Neuron (in vitro differentiated cells): ENCODE data around the gene FCHSD2.
A peak's percentile ranks its signal among the peaks of the same experiment; 100 is the strongest.

Source experiments
- H2AFZ ChIP-seq: one replicate; pipeline ENCODE4 v1.6.1; 2013; ENCODE audit warnings: low read depth, mild to moderate bottlenecking, inconsistent platforms, low read length, moderate library complexity
- H3K27me3 ChIP-seq: one replicate; pipeline ENCODE4 v1.6.1; 2013; ENCODE audit warnings: low read length; ENCODE audit not compliant: insufficient read depth
- H3K36me3 ChIP-seq: one replicate; pipeline ENCODE4 v1.6.1; 2013; ENCODE audit warnings: low read length; ENCODE audit not compliant: insufficient read depth
- H3K4me1 ChIP-seq: one replicate; pipeline ENCODE4 v1.6.1; 2013; ENCODE audit warnings: low read length; ENCODE audit not compliant: insufficient read depth
- H3K4me3 ChIP-seq: 2 replicates; pipeline ENCODE4 v1.5.1; 2013; ENCODE audit warnings: mild to moderate bottlenecking, low read length, moderate library complexity
- H3K9me3 ChIP-seq: one replicate; pipeline ENCODE4 v1.6.1; 2013; ENCODE audit warnings: low read length

FCHSD2 gene

GRCh38 chr11:73152086-73152853, 10.2 kb upstream of the FCHSD2 start:
- Histone ChIP-seq H3K36me3 (no peaks in the 10 kb centered on the region), H3K9me3 (no peaks in the 10 kb centered on the region), H2AFZ (no peak overlapping the region), H3K4me3 (no peak overlapping the region), H3K27me3 (no peaks in the 10 kb centered on the region), H3K4me1 (no peaks in the 10 kb centered on the region)

DNA sequence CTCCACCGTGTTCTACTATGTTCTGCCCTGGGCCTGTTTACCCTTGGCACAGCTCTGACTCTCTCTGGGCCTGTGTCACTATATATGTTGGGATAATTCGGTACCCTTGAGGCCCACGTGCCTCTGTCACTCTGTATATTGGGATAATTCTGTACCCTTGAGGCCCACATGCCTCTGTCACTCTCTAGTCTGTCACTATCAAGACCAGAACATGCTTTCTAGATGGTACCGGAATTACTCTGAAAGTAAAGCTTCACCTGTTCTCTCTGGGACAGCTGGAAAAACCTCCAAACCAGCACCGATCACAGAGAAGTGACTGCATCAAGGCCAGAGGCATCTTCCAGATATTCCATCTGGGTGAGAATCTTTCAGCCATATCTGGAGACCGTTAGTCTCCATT, 9.3 kb upstream of the FCHSD2 start:
- Histone ChIP-seq H3K4me1 (no peaks in the 10 kb centered on the region), H3K9me3 (no peaks in the 10 kb centered on the region)

DNA sequence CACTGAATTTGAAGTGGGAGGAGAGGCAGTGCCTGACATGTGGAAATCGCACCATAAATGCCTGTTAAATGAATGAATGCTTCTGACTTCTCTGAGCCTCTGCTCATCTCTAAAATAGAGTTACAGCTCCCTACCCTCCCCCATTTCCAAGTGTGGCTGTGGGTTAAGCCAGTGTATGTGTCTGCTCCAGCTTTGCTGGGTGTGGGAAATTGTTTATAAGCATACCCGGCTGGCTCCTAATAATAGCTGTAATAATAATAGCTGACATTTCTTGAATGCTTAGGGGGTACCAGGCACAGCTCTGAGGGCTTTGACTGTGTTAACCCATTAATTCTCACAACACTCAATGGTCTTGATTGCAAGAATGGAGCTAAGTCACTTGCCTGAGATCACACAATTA, 7.0 kb upstream of the FCHSD2 start:
- no peaks in the 10 kb centered on the region for H3K27me3 ChIP-seq
- no peaks in the 10 kb centered on the region for H3K36me3 ChIP-seq
- no peak overlapping the region for H3K4me3 ChIP-seq
- H2AFZ ChIP-seq: no peak overlapping the region
- no peaks in the 10 kb centered on the region for H3K9me3 ChIP-seq
- H3K4me1 ChIP-seq: no peaks in the 10 kb centered on the region

More for the DNA sequence above, 9.3 kb upstream of the FCHSD2 start:
- Histone ChIP-seq H3K36me3 (no peaks in the 10 kb centered on the region), H3K4me3 (no peak overlapping the region), H2AFZ (no peak overlapping the region), H3K27me3 (no peaks in the 10 kb centered on the region)

DNA sequence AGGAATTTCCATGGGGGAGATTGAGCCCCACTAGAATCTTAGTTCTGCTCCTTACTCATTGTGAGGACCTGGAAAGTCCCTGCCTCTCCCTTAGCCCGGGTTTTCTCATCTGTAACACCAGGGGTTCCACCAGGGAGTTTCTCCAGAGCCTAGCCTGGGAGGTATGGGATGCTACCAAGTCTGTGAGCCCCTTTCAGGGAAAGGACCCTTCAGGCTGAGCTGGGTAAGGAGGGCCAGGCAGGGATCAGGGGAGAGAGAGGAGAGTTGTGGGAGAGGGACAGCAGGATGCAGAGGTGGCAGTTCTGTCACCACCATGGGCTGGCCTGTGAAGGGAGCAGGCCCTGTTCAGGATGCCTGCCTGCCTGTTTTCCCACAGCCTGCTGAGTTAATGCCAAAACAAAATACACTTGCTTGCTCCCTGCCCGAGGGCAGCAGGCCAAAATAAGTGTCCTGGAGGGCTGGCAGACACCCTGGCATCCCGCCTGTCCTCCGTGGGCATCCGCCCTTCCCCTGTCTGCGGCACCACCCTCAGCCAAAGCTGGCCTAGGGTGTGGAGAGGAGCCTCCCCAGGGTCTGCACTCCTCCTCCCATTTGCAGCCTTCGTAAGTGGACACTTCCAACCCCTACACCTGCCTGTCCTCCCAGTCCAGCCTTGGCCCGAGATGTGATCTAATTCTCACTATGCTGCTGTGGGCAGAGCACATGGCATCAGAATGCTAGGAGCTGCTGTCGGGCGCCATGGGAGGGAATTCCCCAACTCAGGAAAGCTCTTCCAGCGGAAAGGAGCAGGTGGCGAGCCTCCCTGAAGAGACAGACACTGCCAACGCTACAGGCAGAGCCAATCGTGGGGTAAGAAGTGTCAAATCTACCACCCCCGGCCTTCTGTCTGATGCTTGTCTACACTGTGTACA, 5.9 kb upstream of the FCHSD2 start:
- no peak overlapping the region for H3K4me3 ChIP-seq
- no peaks in the 10 kb centered on the region for H3K27me3 ChIP-seq
- H2AFZ ChIP-seq: no peak overlapping the region
- H3K9me3 ChIP-seq: no peaks in the 10 kb centered on the region
- H3K4me1 ChIP-seq: peaks cover 5% of the 10 kb centered on the region
- H3K36me3 ChIP-seq: no peaks in the 10 kb centered on the region

- Histone ChIP-seq H3K9me3 (no peaks in the 10 kb centered on the region), H3K4me3 (no peak overlapping the region), H2AFZ (no peak overlapping the region), H3K4me1 (peaks cover 7% of the 10 kb centered on the region), H3K27me3 (no peaks in the 10 kb centered on the region), H3K36me3 (no peaks in the 10 kb centered on the region)
These were observed 4.0 kb upstream of the FCHSD2 start for GRCh38 chr11:73145986-73146575.

DNA sequence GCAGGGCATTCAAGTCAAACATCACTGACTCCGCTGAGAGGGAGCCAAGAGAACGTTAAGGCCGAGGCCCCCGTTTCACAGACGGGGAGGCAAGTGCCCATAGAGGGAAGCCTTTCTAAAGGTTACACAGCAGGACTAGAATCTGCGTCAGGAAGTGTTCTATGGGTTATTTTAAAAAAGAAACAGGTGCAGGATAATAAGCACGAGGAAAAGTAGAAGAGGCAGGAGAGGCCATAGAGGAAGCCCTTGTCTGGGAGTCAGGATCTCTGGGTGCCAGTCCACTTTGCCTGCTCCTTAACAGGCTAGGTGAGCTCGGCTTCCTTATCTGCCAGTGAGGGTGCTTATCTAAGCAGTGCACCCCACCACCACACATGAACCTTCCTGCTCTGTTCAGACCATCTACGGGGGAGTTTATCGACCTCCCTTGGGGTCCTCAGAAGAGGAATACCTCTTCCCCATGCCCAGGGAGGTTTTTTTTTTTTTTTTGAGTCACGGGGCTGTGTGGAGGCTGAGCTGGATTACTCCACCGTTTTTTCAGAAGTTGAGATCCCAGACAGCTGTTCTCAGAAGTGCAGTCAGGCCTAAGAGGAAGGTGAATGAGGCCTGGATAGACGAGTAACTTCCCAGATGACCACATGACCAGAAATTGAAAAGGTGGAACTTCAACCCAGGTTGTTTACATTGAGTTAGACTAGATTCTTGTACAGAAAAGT, 1.2 kb upstream of the FCHSD2 start:
- Histone ChIP-seq H3K36me3 (peaks cover 5% of the 10 kb centered on the region), H3K4me1 (peaks cover 21% of the 10 kb centered on the region), H3K27me3 (no peaks in the 10 kb centered on the region), H3K4me3 (peak overlapping the region; percentile 93), H2AFZ (peak overlapping the region; percentile 70), H3K9me3 (no peaks in the 10 kb centered on the region)

DNA sequence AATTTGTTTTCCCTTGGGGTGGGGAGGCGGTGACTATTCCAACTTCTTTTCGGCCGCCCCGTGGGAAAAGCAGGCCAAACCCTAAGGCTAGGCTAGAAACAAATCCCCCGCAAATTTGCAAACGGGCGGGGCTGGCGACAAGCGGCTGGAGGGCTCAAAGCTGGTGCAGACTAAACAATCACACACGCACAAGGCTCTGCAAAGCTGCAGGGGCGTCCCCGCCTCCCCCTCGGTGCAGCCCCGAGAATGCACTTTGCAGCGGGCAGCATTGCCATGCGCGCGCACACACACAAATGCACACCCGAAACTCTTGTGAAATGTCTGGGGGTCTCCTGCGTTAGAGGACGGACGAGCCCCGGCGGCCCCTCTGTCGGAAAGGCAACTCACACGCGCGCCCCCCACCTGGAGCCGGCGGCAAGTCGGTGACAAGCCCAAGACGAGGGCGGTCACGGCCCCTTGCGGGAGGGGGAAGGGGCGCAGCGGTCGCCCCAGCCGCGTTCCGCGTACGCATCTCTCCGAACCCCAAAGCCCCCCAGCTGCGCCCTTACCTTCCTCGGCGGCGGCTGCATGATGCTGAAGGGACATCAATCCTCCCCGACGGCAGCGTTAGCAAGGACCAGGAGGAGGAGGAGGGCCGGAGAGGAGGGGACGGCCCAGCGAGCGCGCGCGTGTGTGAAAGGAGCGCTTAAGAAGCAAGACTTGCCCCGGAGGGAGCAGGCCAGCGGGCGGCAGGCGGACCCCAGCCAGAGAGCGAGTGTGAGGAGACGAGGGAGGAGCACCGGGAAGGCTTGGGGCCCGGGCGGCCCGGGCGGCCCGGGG, 600 bp downstream of the FCHSD2 start:
- H2AFZ ChIP-seq: peak overlapping the region; percentile 94
- no peaks in the 10 kb centered on the region for H3K9me3 ChIP-seq
- H3K4me3 ChIP-seq: peak overlapping the region; percentile 93
- peaks cover 18% of the 10 kb centered on the region for H3K36me3 ChIP-seq
- H3K27me3 ChIP-seq: no peaks in the 10 kb centered on the region
- H3K4me1 ChIP-seq: peaks cover 21% of the 10 kb centered on the region

- H2AFZ ChIP-seq: peak overlapping the region; percentile 94
- peaks cover 20% of the 10 kb centered on the region for H3K36me3 ChIP-seq
- H3K9me3 ChIP-seq: no peaks in the 10 kb centered on the region
- H3K4me1 ChIP-seq: peaks cover 21% of the 10 kb centered on the region
- H3K27me3 ChIP-seq: no peaks in the 10 kb centered on the region
- peak overlapping the region; percentile 93 for H3K4me3 ChIP-seq
These were observed 1.1 kb downstream of the FCHSD2 start for GRCh38 chr11:73141031-73141308.

DNA sequence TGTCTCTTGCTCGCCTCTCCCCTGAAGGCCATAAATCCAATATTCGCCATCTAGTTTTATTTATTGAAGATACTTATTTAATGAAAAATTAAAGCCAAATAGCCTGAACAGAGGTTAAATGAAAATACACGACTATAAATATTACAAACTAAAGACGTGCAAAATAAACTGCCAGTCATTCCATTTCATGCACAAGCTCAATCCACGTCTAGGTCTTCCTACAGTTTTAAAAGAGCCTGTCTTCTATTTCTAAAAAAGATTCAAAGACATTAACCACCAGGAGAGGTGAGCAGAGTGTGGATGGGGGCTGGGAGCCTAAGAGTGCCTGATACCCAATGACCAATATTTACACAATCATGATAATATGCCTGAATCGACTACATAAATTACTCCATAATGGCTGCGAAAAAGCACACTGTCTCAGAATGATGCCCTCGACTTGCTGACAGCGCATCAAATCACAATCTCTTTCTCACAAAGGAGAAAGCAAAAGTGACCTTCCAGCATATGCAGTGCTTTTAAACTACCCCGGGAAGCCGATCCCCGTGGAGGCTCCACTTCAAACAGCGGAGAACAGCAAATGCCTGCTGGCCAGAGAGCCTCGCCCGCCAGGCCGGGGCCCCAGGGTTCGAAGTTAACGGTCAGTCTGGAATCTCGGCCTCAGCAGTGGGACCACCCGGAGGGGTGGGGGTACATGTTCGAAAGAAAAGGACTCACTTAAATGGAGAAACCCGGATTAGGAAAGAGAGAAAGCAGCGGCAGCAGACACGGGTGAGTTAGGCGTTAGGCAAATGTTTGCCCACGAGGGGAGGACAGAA, 1.7 kb downstream of the FCHSD2 start:
- H3K27me3 ChIP-seq: no peaks in the 10 kb centered on the region
- peaks cover 21% of the 10 kb centered on the region for H3K4me1 ChIP-seq
- H2AFZ ChIP-seq: peak overlapping the region; percentile 94
- H3K36me3 ChIP-seq: peaks cover 23% of the 10 kb centered on the region
- no peaks in the 10 kb centered on the region for H3K9me3 ChIP-seq
- H3K4me3 ChIP-seq: peak overlapping the region; percentile 93

DNA sequence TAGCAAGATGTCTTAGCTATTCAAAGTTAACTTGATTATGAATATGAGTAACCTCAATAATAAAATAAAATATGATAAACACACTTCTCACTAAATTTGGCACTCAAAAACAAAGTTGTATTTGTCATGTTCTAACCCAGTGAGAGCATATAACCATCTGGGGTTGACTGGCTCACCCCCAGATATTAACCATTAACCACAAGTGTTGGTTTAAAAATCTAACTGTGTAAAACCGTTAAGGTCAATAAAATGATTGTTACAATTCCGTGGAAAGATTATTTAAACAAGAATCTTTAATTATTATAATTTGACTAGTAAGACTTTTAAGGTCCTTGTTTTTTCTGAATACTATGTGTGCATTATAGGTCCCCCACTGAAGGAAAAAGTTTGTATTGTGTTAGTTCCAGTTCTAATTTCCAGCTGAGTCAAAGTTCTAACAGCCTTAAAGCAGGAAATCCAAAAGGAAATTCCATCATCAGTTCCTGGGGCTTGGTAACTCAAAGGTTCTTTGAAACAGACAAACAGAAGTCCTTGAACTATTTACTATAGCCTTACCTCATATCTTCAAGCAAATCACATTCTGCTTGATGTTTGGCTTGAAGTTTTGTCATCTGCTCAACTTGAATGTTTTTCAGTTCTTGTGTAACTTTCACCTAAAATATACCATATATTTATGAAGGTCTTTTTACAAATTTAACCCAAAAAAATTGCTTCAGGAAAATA, 2.5 kb downstream of the FCHSD2 start:
- no peaks in the 10 kb centered on the region for H3K27me3 ChIP-seq
- H3K4me3 ChIP-seq: peak overlapping the region; percentile 93
- H3K9me3 ChIP-seq: no peaks in the 10 kb centered on the region
- no peak overlapping the region for H2AFZ ChIP-seq
- H3K4me1 ChIP-seq: peaks cover 21% of the 10 kb centered on the region
- H3K36me3 ChIP-seq: peaks cover 23% of the 10 kb centered on the region

- H3K9me3 ChIP-seq: no peaks in the 10 kb centered on the region
- peaks cover 14% of the 10 kb centered on the region for H3K4me1 ChIP-seq
- H3K36me3 ChIP-seq: peaks cover 27% of the 10 kb centered on the region
- H3K4me3 ChIP-seq: no peak overlapping the region
- no peaks in the 10 kb centered on the region for H3K27me3 ChIP-seq
- no peak overlapping the region for H2AFZ ChIP-seq
These were observed 4.2 kb downstream of the FCHSD2 start for GRCh38 chr11:73137944-73138274.
